Measurements from ENCODE around the gene FAM78A. TPM values are rescaled to one million over a fixed set of nuclear protein-coding genes. Genes with fewer than 3 reads are reported as not detected.

The FAM78A gene
- total and polyA plus RNA-seq, 8 donors = 0.85 to 3.5 (median 1.6) TPM; not detected in 1

DNA sequence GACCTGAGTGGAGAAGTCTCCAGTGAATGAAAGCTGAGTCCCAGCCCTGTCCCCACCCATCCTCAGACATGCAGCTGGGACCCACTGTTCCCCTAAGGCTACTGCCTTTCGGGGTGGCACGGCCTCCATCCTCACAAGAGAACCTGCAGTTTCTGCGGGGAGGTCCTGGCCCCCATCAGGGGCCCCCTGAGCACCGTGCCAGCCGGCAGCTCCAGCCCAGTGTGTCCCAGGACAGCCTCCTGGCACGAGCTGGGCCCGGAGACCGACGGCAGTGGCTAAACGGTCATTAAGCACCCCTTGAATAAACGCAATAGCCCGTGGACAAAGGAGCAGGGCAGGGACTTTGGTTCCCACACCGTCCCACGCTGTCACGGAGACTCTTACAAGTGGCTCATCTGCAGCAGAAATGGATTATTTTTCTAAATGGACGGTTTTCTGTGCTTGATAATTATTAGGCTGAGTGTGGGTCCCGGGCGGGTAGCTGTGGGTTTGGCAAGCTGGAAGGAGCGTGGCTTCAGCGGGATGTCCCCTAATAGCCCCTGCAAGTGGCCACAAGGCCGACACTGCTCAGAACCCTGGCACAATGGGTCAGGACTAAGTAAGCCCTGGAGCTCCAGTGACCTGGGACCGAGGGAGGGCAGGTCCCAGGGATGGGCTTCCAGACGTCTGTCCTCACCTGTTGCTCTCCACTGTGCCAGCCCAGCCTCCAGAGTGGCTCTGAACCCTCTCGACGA is 17.4 kb downstream of the FAM78A start:
- intact Hi-C loops (cut with DNase I; ENCODE audit: low total_unique reads) = no loop called here
- TF ChIP-seq POLR2AphosphoS5 (IDR thresholded peaks at IDR 0.05) = no peak
- no peak for TF ChIP-seq CTCF (IDR thresholded peaks at IDR 0.05)
- no peak for TF ChIP-seq EP300 (IDR thresholded peaks at IDR 0.05)
- TF ChIP-seq POLR2A (IDR thresholded peaks at IDR 0.05) = no peak
- no peak overlapping the region for H3K27ac ChIP-seq

DNA sequence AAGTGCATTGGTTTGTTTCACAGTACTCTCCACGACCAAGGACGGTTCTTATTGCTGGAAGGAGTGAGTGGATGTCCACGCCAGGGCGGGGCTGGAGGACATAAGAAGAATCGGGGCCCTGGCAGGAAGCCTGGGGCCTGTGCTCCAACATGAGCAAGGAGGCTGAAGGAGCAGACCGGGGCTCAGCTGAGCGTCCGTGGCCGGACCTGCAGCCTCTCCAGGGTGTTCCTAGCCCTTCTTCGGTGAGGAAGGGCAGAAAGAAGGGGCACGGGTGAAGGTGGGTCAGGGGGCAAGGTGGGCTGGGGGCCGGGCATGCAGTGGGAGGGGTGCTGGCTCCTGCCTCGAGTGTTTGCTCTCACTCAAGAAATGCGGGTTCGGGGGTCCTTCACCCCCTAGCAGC is 18.1 kb downstream of the FAM78A start:
- Histone ChIP-seq H3K27ac (peak overlapping the region in 1 of 5 donors; percentile 14), H3K27me3 (peaks cover 0 to 15% (median 0%) of the 10 kb centered on the region in 3 donors), H3K36me3 (peaks cover 13 to 30% (median 20%) of the 10 kb centered on the region in 4 donors), H3K4me3 (no peak overlapping the region), H3K9me3 (no peaks in the 10 kb centered on the region), H3K4me1 (peaks cover 4 to 47% (median 7%) of the 10 kb centered on the region in 4 donors)
- intact Hi-C loops (cut with DNase I; ENCODE audit: low total_unique reads) = no loop called here
- no peak for DNase-seq
- no peak for TF ChIP-seq EP300 (IDR thresholded peaks at IDR 0.05)
- no peak for TF ChIP-seq CTCF (IDR thresholded peaks at IDR 0.05)
- no peak for TF ChIP-seq POLR2A (IDR thresholded peaks at IDR 0.05)
- TF ChIP-seq POLR2AphosphoS5 (IDR thresholded peaks at IDR 0.05) = no peak
- WGBS, 5 donors = 64 to 78% (median 73%) methylated on average over 15 of the region's 15 CpGs

More for the DNA sequence above, 17.4 kb downstream of the FAM78A start:
- peaks cover 0 to 15% (median 0%) of the 10 kb centered on the region in 3 donors for H3K27me3 ChIP-seq
- DNase-seq = no peak
- H3K4me3 ChIP-seq = no peak overlapping the region
- H3K36me3 ChIP-seq = peaks cover 13 to 30% (median 20%) of the 10 kb centered on the region in 4 donors
- 71 to 80% (median 78%) methylated on average over 23 to 25 of the region's 25 CpGs for WGBS, 5 donors
- H3K9me3 ChIP-seq = no peaks in the 10 kb centered on the region
- H3K4me1 ChIP-seq = peaks cover 4 to 52% (median 7%) of the 10 kb centered on the region in 4 donors

DNA sequence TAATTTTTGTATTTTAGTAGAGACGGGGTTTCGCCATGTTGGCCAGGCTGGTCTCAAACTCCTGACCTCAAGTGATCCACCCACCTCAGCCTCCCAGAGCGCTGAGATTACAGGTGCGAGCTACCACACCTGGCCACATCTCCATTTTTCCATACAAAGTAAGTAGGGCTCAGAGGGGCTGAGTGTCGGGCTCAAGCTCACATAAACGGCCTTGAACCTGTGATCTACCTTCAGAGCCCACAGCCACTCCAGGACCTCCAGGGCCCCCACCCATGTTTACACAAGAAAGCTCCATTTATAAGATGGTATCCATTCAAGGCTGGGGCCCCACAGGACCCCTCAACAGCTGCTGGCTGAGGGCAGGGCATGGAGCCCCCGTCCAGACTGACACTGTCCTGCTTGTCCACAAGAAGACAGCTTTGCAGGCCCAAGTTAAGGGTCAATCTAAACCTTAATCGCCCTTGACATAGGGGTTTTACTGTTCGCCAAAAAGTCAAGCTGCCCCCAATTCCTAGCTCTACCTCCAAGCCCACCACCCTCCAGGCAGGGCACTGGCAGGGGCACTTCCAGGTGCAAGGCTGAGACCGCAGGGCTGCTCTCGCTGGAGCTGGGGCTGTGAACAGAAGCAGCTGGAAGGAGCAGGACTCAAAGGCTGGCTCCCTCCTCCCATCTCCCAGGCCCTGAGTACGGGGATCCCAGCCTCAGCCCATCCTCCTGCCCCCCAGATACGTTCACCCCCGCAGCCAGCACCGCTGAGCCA is 18.9 kb downstream of the FAM78A start:
- WGBS, 5 donors = 86 to 92% (median 88%) methylated on average over 14 to 15 of the region's 15 CpGs
- no peaks in the 10 kb centered on the region for H3K9me3 ChIP-seq
- no peak for DNase-seq
- TF ChIP-seq CTCF (IDR thresholded peaks at IDR 0.05) (no peak), POLR2A (IDR thresholded peaks at IDR 0.05) (no peak), POLR2AphosphoS5 (IDR thresholded peaks at IDR 0.05) (no peak), EP300 (IDR thresholded peaks at IDR 0.05) (no peak)
- peaks cover 4 to 40% (median 6%) of the 10 kb centered on the region in 4 donors for H3K4me1 ChIP-seq
- H3K4me3 ChIP-seq = no peak overlapping the region
- peaks cover 0 to 15% (median 0%) of the 10 kb centered on the region in 3 donors for H3K27me3 ChIP-seq
- peaks cover 13 to 30% (median 20%) of the 10 kb centered on the region in 4 donors for H3K36me3 ChIP-seq
- intact Hi-C loops (cut with DNase I; ENCODE audit: low total_unique reads) = no loop called here
- peak overlapping the region in 2 of 5 donors; percentile 83 to 85 for H3K27ac ChIP-seq

DNA sequence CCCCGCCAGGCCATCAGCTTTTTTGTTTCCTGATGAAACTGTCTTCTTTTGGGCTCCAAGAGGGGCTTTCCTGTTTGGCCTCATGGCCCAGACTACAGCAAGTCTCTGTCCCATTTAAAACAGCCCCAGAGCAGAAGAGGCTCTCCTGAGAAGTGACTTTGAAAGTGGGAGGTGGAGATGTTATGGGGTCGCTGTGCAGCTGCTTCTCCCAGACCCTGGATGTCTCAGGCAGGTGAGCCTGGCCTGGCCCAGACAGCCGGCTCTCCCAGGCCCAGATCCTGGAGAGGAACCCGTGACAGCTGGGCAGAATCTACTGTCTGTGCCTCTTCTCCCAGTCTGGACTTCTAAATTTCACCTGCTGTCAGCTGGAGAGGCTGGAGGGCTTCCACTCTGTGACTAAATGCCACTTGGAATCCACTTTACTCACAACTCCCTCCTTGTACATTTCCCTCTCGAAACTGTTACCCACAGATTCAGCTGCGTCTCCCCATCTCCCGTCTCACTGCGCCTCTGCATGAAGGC is 20.6 kb downstream of the FAM78A start:
- peaks cover 0 to 15% (median 0%) of the 10 kb centered on the region in 3 donors for H3K27me3 ChIP-seq
- peak overlapping the region; percentile 41 to 85 (median 73) for H3K27ac ChIP-seq
- H3K4me1 ChIP-seq = peaks cover 4 to 35% (median 7%) of the 10 kb centered on the region in 4 donors
- DNase-seq = no peak
- intact Hi-C loops (cut with DNase I; ENCODE audit: low total_unique reads) = no loop called here
- no peak overlapping the region for H3K4me3 ChIP-seq
- H3K36me3 ChIP-seq = peaks cover 9 to 19% (median 16%) of the 10 kb centered on the region in 4 donors
- H3K9me3 ChIP-seq = no peaks in the 10 kb centered on the region
- TF ChIP-seq CTCF (IDR thresholded peaks at IDR 0.05) = no peak
- no peak for TF ChIP-seq POLR2A (IDR thresholded peaks at IDR 0.05)
- no peak for TF ChIP-seq EP300 (IDR thresholded peaks at IDR 0.05)
- TF ChIP-seq POLR2AphosphoS5 (IDR thresholded peaks at IDR 0.05) = no peak
- 55 to 77% (median 71%) methylated on average over 8 of the region's 8 CpGs for WGBS, 5 donors
